ACC112 (cell line): ENCODE data around the gene SLC5A4.
"Not testable (repeated sequence)": the region's sequence is repeated elsewhere in the genome, so short reads cannot be mapped to it uniquely, and the experiment has no call there.

Source experiments
- H2AFZ ChIP-seq: fragments of 200-600 bp; sonication (generic); one replicate; pipeline ENCODE4 v1.6.0; 2017; ENCODE audit warnings: antibody characterized with exemption, low read length; ENCODE audit not compliant: unreplicated experiment
- H3K27ac ChIP-seq: fragments of 200-600 bp; sonication (generic); 2 replicates; pipeline ENCODE4 v1.5.1; 2014; ENCODE audit warnings: low read depth, mild to moderate bottlenecking, antibody characterized with exemption, low read length, moderate library complexity
- H3K27me3 ChIP-seq: fragments of 200-600 bp; sonication (generic); 2 replicates; pipeline ENCODE4 v1.6.1; 2014; ENCODE audit warnings: mild to moderate bottlenecking, antibody characterized with exemption, low read length, moderate library complexity, mixed read lengths; ENCODE audit not compliant: insufficient read depth
- H3K36me3 ChIP-seq: fragments of 200-600 bp; sonication (generic); 2 replicates; pipeline ENCODE4 v1.6.1; 2016; ENCODE audit warnings: mild to moderate bottlenecking, antibody characterized with exemption, low read length, moderate library complexity, mixed read lengths; ENCODE audit not compliant: insufficient read depth
- H3K4me1 ChIP-seq: fragments of 200-600 bp; sonication (generic); one replicate; pipeline ENCODE4 v1.6.1; 2016; ENCODE audit warnings: low read length, mixed read lengths; ENCODE audit not compliant: insufficient read depth, unreplicated experiment, control insufficient read depth
- H3K4me3 ChIP-seq: fragments of 200-600 bp; sonication (generic); 2 replicates; pipeline ENCODE4 v1.5.1; 2014; ENCODE audit warnings: mild to moderate bottlenecking, low read depth, low read length
- H3K79me2 ChIP-seq: fragments of 200-600 bp; sonication (generic); one replicate; pipeline ENCODE4 v1.6.0; 2016; ENCODE audit warnings: low read length; ENCODE audit not compliant: control insufficient read depth, unreplicated experiment, insufficient read depth

SLC5A4 gene

DNA sequence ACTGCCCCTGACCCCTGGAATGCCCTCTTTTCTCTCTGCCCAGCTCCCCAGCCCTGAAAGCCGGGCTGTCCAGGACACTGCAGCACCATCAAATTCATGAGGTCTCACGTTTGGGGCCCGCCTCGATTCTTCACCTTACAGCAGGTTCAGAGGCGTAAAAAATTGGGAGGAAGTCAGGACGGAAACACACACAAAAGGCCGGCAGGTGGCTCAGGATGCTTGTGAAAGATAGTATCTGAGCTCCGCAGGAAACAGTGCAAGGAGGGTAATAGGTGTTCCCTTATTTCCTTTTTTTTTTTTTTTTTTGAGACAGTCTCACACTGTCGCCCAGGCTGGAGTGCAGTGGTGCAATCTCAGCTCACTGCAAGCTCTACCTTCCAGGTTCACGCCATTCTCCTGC lies 54.4 kb downstream of the SLC5A4 start:
- Histone ChIP-seq H3K27ac (no peak overlapping the region), H2AFZ (no peak overlapping the region), H3K27me3 (peaks cover 18% of the 10 kb centered on the region), H3K4me1 (no peaks in the 10 kb centered on the region), H3K4me3 (no peak overlapping the region), H3K36me3 (no peaks in the 10 kb centered on the region), H3K79me2 (no peaks in the 10 kb centered on the region)

DNA sequence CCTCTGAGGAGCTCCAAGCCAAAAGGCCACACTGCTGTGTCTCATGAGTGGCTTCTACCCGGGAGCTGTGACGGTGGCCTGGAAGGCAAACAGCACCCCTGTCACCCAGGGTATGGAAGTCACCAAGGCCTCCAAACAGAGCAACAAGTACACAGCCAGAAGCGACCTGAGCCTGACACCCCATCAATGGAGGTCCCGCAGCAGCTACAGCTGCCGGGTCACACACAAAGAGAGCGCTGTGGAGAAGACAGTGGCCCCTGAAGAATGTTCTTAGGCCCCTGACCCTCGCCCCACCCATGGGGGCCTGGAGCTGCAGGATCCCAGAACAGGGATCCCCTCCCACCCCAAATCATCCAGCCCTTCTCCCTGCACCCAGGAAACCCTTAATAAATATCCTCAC lies 55.2 kb downstream of the SLC5A4 start:
- Histone ChIP-seq H2AFZ (no peak overlapping the region), H3K27me3 (peaks cover 18% of the 10 kb centered on the region), H3K27ac (no peak overlapping the region), H3K4me1 (no peaks in the 10 kb centered on the region), H3K79me2 (no peaks in the 10 kb centered on the region), H3K36me3 (no peaks in the 10 kb centered on the region), H3K4me3 (no peak overlapping the region)

DNA sequence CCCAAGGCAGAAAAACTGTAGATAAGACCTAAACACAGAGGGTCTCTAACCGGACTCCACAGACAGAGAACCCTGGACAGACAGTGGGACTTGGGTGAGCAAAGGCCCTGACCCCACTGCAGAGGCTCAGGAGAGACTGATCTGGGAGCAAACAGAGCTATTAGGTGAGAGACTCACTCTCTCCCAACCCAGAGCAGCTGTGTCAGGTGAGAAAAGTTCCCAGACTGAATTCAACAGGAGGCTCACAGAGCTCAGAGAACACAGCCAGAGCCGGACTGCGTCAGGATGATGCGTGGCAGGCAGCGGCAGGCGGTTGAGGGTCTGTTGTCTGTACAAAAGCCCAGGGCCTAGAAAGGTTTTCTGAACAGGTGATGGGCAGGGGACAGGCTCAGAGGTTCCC lies 55.8 kb downstream of the SLC5A4 start:
- Histone ChIP-seq H2AFZ (no peak overlapping the region), H3K27me3 (peaks cover 18% of the 10 kb centered on the region), H3K27ac (no peak overlapping the region), H3K4me3 (no peak overlapping the region), H3K79me2 (no peaks in the 10 kb centered on the region), H3K36me3 (no peaks in the 10 kb centered on the region), H3K4me1 (no peaks in the 10 kb centered on the region)

DNA sequence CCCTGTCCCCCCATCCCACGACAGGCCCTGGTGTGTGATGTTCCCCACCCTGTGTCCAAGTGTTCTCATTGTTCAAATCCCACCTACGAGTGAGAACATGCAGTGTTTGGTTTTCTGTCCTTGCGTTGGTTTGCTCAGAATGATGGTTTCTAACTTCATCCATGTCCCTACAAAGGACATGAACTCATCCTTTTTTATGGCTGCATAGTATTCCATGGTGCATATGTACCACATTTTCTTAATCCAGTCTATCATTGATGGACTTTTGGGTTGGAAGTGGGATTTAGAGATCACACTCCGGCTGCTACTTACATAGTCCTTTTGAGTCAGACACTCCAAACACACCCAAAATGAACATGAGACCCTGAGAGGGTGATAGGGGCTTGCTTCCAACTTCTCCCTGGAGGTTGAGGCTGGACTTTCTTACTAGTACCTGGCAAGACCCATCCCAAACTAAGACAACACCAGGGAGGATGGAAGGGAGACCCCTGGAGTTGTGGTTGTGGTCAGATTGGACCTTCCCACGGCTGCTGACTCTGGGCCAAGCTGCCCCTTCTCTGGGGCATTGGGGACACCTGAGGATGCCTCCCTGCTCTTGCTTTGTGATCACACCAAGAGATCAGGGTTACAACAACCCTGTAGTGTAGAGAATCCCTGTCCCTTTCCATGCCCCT lies 57.5 kb downstream of the SLC5A4 start:
- not testable (repeated sequence) for H2AFZ ChIP-seq, H3K79me2 ChIP-seq, H3K4me1 ChIP-seq, H3K4me3 ChIP-seq, H3K27ac ChIP-seq, H3K36me3 ChIP-seq
- peaks cover 13% of the 10 kb centered on the region for H3K27me3 ChIP-seq

DNA sequence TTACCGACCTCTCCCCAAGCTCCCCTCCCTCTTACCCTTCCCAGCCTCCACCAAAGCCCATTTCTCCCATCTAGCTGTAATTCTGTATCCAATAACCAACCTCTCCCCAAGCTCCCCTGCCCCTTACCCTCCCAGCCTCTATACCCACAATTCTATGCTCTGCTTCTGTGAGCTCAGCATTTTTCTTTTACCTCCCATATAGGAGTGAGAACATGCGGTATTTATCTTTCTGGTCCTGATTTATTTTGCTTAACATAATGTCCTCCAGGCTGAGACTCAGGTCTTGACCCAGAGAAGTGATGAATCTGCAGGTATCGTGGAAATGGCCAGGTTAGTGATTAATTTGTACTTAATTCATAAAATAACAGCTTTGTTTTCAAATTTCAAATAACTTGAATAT lies 59.2 kb downstream of the SLC5A4 start:
- not testable (repeated sequence) for H3K4me1 ChIP-seq, H3K4me3 ChIP-seq, H3K79me2 ChIP-seq, H2AFZ ChIP-seq, H3K27ac ChIP-seq, H3K36me3 ChIP-seq
- peaks cover 21% of the 10 kb centered on the region for H3K27me3 ChIP-seq

DNA sequence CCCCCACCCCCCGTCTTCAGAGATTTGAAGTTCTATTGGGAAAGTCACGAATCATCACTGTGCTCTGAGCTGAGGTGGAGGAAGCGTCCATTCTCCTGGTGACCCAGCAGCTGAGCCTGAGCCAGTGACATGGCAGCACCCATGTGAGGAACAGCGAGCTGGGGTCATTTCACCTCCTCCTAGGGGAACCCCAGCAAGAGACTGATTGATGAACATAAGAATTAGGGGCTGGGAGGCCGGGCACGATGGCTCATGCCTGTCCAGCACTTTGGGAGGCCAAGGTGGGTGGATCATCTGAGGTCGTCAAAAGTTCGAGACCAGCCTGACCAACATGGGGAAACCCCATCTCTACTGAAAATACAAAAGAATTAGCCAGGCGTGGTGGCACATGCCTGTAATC lies 61.8 kb downstream of the SLC5A4 start:
- not testable (repeated sequence) for H2AFZ ChIP-seq, H3K27ac ChIP-seq, H3K4me1 ChIP-seq, H3K4me3 ChIP-seq, H3K79me2 ChIP-seq, H3K36me3 ChIP-seq
- peaks cover 21% of the 10 kb centered on the region for H3K27me3 ChIP-seq

DNA sequence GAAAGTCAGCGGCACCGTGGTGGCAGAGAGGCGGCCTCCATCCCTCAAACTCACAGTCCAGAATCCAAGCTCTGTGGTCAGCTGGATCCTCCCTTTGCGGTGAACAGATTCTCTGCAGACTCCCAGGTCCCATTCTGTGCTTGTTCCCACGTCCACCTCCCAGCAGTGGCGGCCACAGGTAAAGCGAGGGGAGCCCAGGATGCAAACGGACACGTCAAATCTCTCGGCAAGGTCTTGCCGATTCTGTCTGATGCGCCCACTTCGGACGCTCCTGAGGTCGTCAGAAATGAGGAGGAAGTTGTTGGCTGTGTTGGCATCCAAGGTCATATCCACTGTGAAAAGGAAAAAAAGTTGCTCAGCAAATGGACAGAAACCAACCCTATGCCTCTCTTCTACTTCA lies 64.1 kb downstream of the SLC5A4 start:
- H3K27me3 ChIP-seq: peaks cover 12% of the 10 kb centered on the region

DNA sequence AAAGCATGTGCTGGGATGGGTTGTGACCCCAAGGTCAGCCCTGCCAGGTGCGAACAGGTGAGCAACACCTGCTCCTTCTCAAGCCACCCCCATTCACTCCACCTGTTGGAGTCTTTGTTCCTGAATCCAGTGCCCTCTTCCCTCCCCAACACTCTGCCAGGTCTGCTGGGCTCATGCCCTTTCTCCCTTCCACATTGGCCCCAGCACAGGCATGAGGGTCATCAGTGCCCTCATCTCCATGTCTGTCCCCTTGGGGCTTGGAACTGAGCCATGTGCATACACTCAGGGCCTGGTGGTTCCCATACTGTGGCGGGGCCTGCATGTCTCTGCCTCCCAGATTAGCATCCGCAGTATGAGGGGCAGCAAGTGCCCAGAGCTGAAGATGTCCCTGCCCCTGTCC lies 69.3 kb downstream of the SLC5A4 start:
- Histone ChIP-seq H3K4me1 (no peaks in the 10 kb centered on the region), H3K79me2 (no peaks in the 10 kb centered on the region), H3K4me3 (no peak overlapping the region), H3K27me3 (peaks cover 9% of the 10 kb centered on the region), H3K36me3 (no peaks in the 10 kb centered on the region), H3K27ac (no peak overlapping the region), H2AFZ (no peak overlapping the region)

More for the DNA sequence above, 64.1 kb downstream of the SLC5A4 start:
- not testable (repeated sequence) for H3K79me2 ChIP-seq, H3K27ac ChIP-seq, H2AFZ ChIP-seq, H3K36me3 ChIP-seq, H3K4me3 ChIP-seq, H3K4me1 ChIP-seq

DNA sequence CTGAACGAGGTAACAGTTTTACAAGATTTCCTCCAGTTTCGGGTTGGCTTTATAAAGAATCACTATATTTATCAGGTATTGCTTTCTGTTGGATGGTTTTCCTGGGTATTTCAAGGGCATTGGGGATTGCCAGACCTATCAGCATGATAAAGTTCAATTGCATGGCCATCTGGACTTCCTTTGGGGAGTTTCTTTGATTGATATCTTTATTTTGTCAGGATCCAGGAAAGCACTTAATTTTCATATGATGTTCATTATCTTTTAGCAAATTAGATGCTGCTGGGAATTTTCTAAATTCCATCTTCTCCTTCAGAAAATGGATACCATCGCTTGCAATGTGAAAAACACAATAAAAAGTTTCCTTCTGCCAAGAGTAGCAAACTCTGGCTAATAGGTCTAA lies 71.5 kb downstream of the SLC5A4 start:
- Histone ChIP-seq H3K27me3 (peaks cover 9% of the 10 kb centered on the region), H3K27ac (no peak overlapping the region), H3K36me3 (no peaks in the 10 kb centered on the region), H3K79me2 (no peaks in the 10 kb centered on the region), H3K4me3 (no peak overlapping the region), H3K4me1 (no peaks in the 10 kb centered on the region), H2AFZ (no peak overlapping the region)

DNA sequence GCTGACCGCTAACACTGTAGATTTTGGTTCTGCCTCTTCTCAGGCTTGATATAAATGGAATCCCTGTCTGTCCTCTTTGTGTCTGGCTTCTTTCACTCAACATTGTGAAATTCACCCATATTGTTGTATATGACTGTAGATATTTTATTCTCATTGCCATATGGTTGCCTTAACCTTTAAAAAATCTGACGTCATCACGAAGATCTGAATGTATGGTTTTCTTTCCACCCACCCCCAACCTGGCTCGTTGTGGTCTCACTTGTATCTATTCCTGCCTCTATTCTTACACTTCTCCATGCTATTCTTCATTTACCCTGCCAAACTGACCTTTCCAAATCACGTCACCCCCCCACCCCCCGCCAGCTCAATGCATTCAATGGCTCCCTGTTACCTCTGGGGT lies 74.1 kb downstream of the SLC5A4 start:
- H3K4me3 ChIP-seq: no peak overlapping the region
- H3K4me1 ChIP-seq: no peaks in the 10 kb centered on the region
- H3K79me2 ChIP-seq: no peaks in the 10 kb centered on the region
- H3K27ac ChIP-seq: no peak overlapping the region
- H3K27me3 ChIP-seq: peaks cover 20% of the 10 kb centered on the region
- H3K36me3 ChIP-seq: no peaks in the 10 kb centered on the region
- no peak overlapping the region for H2AFZ ChIP-seq

DNA sequence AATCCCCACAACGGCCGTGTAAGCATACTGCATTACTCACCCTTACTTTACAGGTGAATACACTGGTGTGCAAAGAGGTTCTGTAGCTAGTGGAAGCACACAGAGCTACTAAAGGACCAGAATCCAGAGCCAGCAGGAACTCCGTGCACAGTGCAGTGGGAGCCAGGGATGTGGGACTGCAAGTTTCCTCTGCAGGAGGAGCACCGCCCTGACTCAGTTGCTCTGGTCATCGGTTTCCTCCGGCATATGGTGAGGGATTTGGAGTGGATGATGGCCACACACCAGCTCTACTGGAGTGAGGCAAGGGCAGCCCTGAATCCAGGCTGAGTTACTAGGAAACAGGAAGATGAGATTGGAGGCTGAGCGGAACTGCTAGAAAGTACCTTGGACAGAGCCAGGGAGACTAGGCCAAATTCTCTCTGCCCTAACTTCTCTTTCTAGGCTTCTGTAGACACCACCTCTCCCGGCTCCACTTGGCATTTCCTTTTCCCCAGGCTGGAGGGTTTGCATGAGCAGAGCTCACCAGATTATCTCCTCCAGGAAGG lies 77.9 kb downstream of the SLC5A4 start:
- no peak overlapping the region for H3K27ac ChIP-seq
- H3K4me1 ChIP-seq: no peaks in the 10 kb centered on the region
- no peak overlapping the region for H2AFZ ChIP-seq
- H3K4me3 ChIP-seq: no peak overlapping the region
- no peaks in the 10 kb centered on the region for H3K36me3 ChIP-seq
- H3K27me3 ChIP-seq: peaks cover 28% of the 10 kb centered on the region
- no peaks in the 10 kb centered on the region for H3K79me2 ChIP-seq
